Hepatocyte (in vitro differentiated cells): ENCODE results near the gene TRIM8.

Experiments
- EZH2phosphoT487 ChIP-seq: fragments of 200-600 bp; sonication (generic); IDR thresholded peaks from one replicate; pipeline ENCODE4 v1.6.1; 2018; ENCODE audit warnings: antibody characterized with exemption, mild to moderate bottlenecking, low read depth, moderate library complexity; ENCODE audit not compliant: unreplicated experiment, severe bottlenecking
- TF ChIP-seq, protein P1 (sequence below): fragments of 200-600 bp; sonication (generic); IDR thresholded peaks from 2 replicates; pipeline ENCODE4 v1.5.1; 2016; ENCODE audit warnings: antibody characterized with exemption, mild to moderate bottlenecking; ENCODE audit not compliant: poor library complexity

DNA sequence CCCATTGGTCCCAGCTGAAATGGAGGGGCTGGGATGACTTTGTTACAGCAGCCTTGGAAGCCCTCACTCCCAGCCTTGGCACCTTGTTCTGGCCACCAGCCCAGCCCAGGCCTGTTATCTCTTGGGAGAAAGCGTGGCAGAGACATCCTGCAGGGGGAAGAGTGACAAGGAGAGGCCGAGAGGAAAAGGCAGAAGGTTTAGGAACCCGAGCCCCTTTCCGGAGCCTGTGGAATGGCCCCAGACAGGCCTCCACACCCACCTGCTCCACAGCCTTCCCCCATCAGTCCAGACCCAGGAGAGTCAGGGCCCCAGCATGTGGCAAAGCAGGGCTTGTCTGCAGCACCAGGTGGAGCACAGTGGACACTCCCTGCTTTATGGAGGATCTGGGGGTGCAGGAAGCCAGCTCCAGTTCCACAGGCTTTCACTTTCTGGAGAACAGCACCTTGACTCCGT, 24.1 kb upstream of the TRIM8 start:
- TF ChIP-seq, protein P1, sequence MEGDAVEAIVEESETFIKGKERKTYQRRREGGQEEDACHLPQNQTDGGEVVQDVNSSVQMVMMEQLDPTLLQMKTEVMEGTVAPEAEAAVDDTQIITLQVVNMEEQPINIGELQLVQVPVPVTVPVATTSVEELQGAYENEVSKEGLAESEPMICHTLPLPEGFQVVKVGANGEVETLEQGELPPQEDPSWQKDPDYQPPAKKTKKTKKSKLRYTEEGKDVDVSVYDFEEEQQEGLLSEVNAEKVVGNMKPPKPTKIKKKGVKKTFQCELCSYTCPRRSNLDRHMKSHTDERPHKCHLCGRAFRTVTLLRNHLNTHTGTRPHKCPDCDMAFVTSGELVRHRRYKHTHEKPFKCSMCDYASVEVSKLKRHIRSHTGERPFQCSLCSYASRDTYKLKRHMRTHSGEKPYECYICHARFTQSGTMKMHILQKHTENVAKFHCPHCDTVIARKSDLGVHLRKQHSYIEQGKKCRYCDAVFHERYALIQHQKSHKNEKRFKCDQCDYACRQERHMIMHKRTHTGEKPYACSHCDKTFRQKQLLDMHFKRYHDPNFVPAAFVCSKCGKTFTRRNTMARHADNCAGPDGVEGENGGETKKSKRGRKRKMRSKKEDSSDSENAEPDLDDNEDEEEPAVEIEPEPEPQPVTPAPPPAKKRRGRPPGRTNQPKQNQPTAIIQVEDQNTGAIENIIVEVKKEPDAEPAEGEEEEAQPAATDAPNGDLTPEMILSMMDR, result no peak
- TF ChIP-seq EZH2phosphoT487, result no peak
